GM12878 (cell line): ENCODE data around the gene CADM2. TPM values are rescaled to one million over a fixed set of nuclear protein-coding genes. Genes with fewer than 3 reads are reported as not detected.

Experiments
- ATAC-seq: fragments of 200-7000 bp; cut with Tn5 transposase; 3 replicates; pipeline ENCODE4 v1.9.1; 2020; ENCODE audit warnings: mild to moderate bottlenecking, moderate library complexity
- BruUV-seq: library from RNA; stranded (reverse); fragments of 400-500 nt; replicated peaks from 2 replicates; lab custom pipeline; 2021; lab: Mats Ljungman, UMichigan
- CTCF ChIA-PET: fragments of 300-600 bp; sonication (Branson Sonifier 250); formaldehyde crosslinking; extraction: SDS; loops from one replicate; lab custom pipeline; 2021; ENCODE audit warnings: inconsistent platforms; lab: Yijun Ruan, JAX
- POLR2A ChIA-PET: fragments of 350-600 bp; formaldehyde crosslinking; extraction: SDS; loops from one replicate; lab custom pipeline; 2021; ENCODE audit warnings: inconsistent platforms; lab: Charles Lee
- RAD21 ChIA-PET: fragments of 300-600 bp; sonication (Branson Sonifier 250); formaldehyde crosslinking; loops from one replicate; lab custom pipeline; 2023; ENCODE audit warnings: antibody characterized with exemption; ENCODE audit not compliant: unreplicated experiment; lab: Charles Lee
- SMC1A ChIA-PET: fragments of 300-600 bp; sonication (Branson Sonifier 250); formaldehyde crosslinking; loops from one replicate; lab custom pipeline; 2023; ENCODE audit not compliant: unreplicated experiment, uncharacterized antibody; lab: Charles Lee
- DNase-seq: peaks from one replicate; pipeline ENCODE4 v3.0.0-alpha.2; 2011; ENCODE audit warnings: low read depth, low spot score
- FAIRE-seq: peaks from 3 replicates; lab custom pipeline; 2011; peaks lifted over from hg19 to GRCh38; lab: Jason Lieb, UNC
- H2AFZ ChIP-seq: 2 replicates; pipeline ENCODE4 v1.6.0; 2011; ENCODE audit warnings: low read depth, low read length, control low read depth; ENCODE audit not compliant: control insufficient read depth
- H3K27ac ChIP-seq: 2 replicates; pipeline ENCODE4 v1.5.1; 2011; ENCODE audit warnings: control low read depth; ENCODE audit not compliant: control insufficient read depth, insufficient read depth
- H3K27me3 ChIP-seq, 2 experiments: replicated peaks in 1 of 2; 2 replicates each; pipeline versions ENCODE4 v1.6.0 to v1.6.1; 2011; ENCODE audit warnings: low read length in 1 of 2; ENCODE audit not compliant: control insufficient read depth in 2 of 2, insufficient read depth in 2 of 2
- H3K36me3 ChIP-seq, 2 experiments: 2 replicates each; pipeline ENCODE4 v1.5.1; 2011; ENCODE audit warnings: low read length in 1 of 2; ENCODE audit not compliant: control insufficient read depth in 2 of 2, insufficient read depth in 2 of 2
- H3K4me1 ChIP-seq: 2 replicates; pipeline ENCODE4 v1.6.1; 2011; ENCODE audit warnings: mild to moderate bottlenecking, low read length, moderate library complexity, mixed read lengths; ENCODE audit not compliant: control insufficient read depth, insufficient read depth
- H3K4me2 ChIP-seq: 2 replicates; pipeline ENCODE4 v1.6.0; 2011; ENCODE audit warnings: control low read depth; ENCODE audit not compliant: control insufficient read depth, insufficient read depth
- H3K4me3 ChIP-seq: fragments of 200-600 bp; sonication (generic); 2 replicates; pipeline ENCODE4 v1.5.1; 2016
- H3K79me2 ChIP-seq: 2 replicates; pipeline ENCODE4 v1.6.0; 2011; ENCODE audit warnings: low read length; ENCODE audit not compliant: control insufficient read depth, insufficient read depth
- H3K9ac ChIP-seq: 2 replicates; pipeline ENCODE4 v1.8.0; 2011; ENCODE audit warnings: low read length, control low read depth, mixed read lengths; ENCODE audit not compliant: control insufficient read depth, insufficient read depth
- H3K9me3 ChIP-seq: replicated peaks from 3 replicates; pipeline ENCODE4 v1.5.1; 2011; ENCODE audit warnings: mild to moderate bottlenecking, low read length; ENCODE audit not compliant: control insufficient read depth, insufficient read depth
- H4K20me1 ChIP-seq: 2 replicates; pipeline ENCODE4 v1.6.0; 2011; ENCODE audit not compliant: control insufficient read depth, insufficient read depth
- BMI1 ChIP-seq: fragments of 450-650 bp; IDR thresholded peaks from 2 replicates; pipeline ENCODE4 v1.6.1; 2016; ENCODE audit warnings: mild to moderate bottlenecking, moderate library complexity, borderline replicate concordance
- CBX5 ChIP-seq: sonication (generic); IDR thresholded peaks from 2 replicates; pipeline ENCODE4 v1.6.1; 2016; ENCODE audit warnings: low read depth, moderate library complexity, mild to moderate bottlenecking, inconsistent platforms
- CEBPB ChIP-seq, 2 experiments: fragments of 150-350 bp in 1 of 2; IDR thresholded peaks; 2 replicates each; pipeline ENCODE4 v1.6.1; 2012 to 2014; ENCODE audit warnings: low read depth in 2 of 2, low read length in 2 of 2, borderline replicate concordance in 1 of 2, inconsistent platforms in 1 of 2
- EGR1 ChIP-seq, 2 experiments: IDR thresholded peaks; 1 replicate in 1 of 2; 2 replicates in 1 of 2; pipeline ENCODE4 v1.6.1; 2011 to 2012; ENCODE audit warnings: low read depth in 2 of 2, low read length in 2 of 2, borderline replicate concordance in 1 of 2, mild to moderate bottlenecking in 1 of 2, moderate library complexity in 1 of 2
- HDAC6 ChIP-seq: fragments of 200-600 bp; sonication (generic); IDR thresholded peaks from one replicate; pipeline ENCODE4 v1.8.0; 2017; ENCODE audit warnings: antibody characterized with exemption; ENCODE audit not compliant: unreplicated experiment
- KDM1A ChIP-seq: fragments of 200-600 bp; sonication (generic); IDR thresholded peaks from 2 replicates; pipeline ENCODE4 v1.6.1; 2016; ENCODE audit warnings: borderline replicate concordance
- MYB ChIP-seq: fragments of 150-350 bp; IDR thresholded peaks from 2 replicates; pipeline ENCODE4 v1.6.1; 2014; ENCODE audit warnings: mild to moderate bottlenecking, low read depth, low read length, borderline replicate concordance
- NFIC ChIP-seq: IDR thresholded peaks from 2 replicates; pipeline ENCODE4 v1.6.1; 2012; ENCODE audit warnings: low read depth, mild to moderate bottlenecking, inconsistent platforms, low read length, moderate library complexity
- NFYB ChIP-seq: IDR thresholded peaks from 2 replicates; pipeline ENCODE4 v1.6.1; 2011; ENCODE audit warnings: low read depth, mild to moderate bottlenecking, low read length, improper control_type of control experiment, moderate library complexity; ENCODE audit not compliant: insufficient read depth
- PML ChIP-seq: IDR thresholded peaks from 2 replicates; pipeline ENCODE4 v1.6.1; 2012; ENCODE audit warnings: low read length, inconsistent platforms
- PRDM15 ChIP-seq: fragments of 450-650 bp; formaldehyde crosslinking; IDR thresholded peaks from 2 replicates; pipeline ENCODE4 v1.4.0; 2020; ENCODE audit warnings: mild to moderate bottlenecking, moderate library complexity
- SP1 ChIP-seq: IDR thresholded peaks from one replicate; pipeline ENCODE4 v1.6.1; 2011; ENCODE audit warnings: low read depth, low read length
- SPI1 ChIP-seq: IDR thresholded peaks from 2 replicates; pipeline ENCODE4 v1.6.1; 2011; ENCODE audit warnings: low read depth, mild to moderate bottlenecking, low read length, moderate library complexity, borderline replicate concordance; ENCODE audit not compliant: insufficient read depth
- ZBTB40 ChIP-seq: fragments of 450-650 bp; IDR thresholded peaks from 2 replicates; pipeline ENCODE4 v1.6.1; 2016; ENCODE audit warnings: mild to moderate bottlenecking, moderate library complexity, borderline replicate concordance
- WGBS: methylation state at CpG from one replicate; pipeline ENCODE4 v1.1.6; 2016; ENCODE audit warnings: low lambda C conversion rate; ENCODE audit not compliant: insufficient replicate concordance, insufficient coverage; ENCODE audit errors: missing lambda C conversion rate; 5-methylcytosine and 5-hydroxymethylcytosine counted together
- in situ Hi-C: fragments of 300-500 bp; cut with MboI; formaldehyde crosslinking; loops from 9 replicates; pipeline ENCODE4 v1.14.3; 2018; ENCODE audit warnings: mixed read lengths
- intact Hi-C: fragments of 100-400 bp; cut with micrococcal nuclease; formaldehyde crosslinking; loops from one replicate; pipeline ENCODE4 v1.14.2; 2022; ENCODE audit not compliant: unreplicated experiment
- polyA plus RNA-seq, 11 experiments: library from polyadenylated mRNA; depleted of rRNA in 4 of 11; unstranded in 6 of 11; stranded (reverse) in 5 of 11; fragments of >200 nt; fragmentation: Nextera tagmentation in 4 of 11; fragmentation: Illumina TruSeq in 1 of 11; extraction: Ambion mirVana in 4 of 11; extraction: Trizol in 1 of 11; gene quantifications; 1 replicate in 1 of 11; 2 replicates in 10 of 11; pipeline versions ENCODE4 v1.2.1 to v1.2.3, GENCODE V29; 2011 to 2016; ENCODE audit warnings: inconsistent platforms in 2 of 11, missing spikeins in 2 of 11, low read depth in 1 of 11
- total RNA-seq, 4 experiments: library from RNA; depleted of rRNA in 3 of 4; stranded (reverse); fragments of >200 nt in 3 of 4; fragmentation: Illumina TruSeq in 1 of 4; extraction: Trizol in 1 of 4; gene quantifications; 2 replicates each; pipeline versions ENCODE4 v1.2.1 to v1.2.3, GENCODE V29; 2013 to 2021

Gene CADM2
- total and polyA plus RNA-seq, 10 of the 15 experiments (the other 5 are each of a cell fraction or from before 2014, with no cell fraction given) = 0.13 TPM; not detected in 9

GRCh38 chr3:85709346-85709892 is 750.6 kb downstream of the CADM2 start:
- no peaks in the 10 kb centered on the region for H3K9me3 ChIP-seq
- ChIA-PET POLR2A (no interaction called here), SMC1A (no interaction called here), CTCF (no interaction called here), RAD21 (no interaction called here)
- no peak for DNase-seq
- no peaks in the 10 kb centered on the region for H3K4me1 ChIP-seq
- H2AFZ ChIP-seq = no peak overlapping the region
- 4% methylated on average over 2 of the region's 2 CpGs for WGBS
- H3K9ac ChIP-seq = no peak overlapping the region
- H3K4me2 ChIP-seq = no peak overlapping the region
- no peaks in the 10 kb centered on the region for H3K27me3 ChIP-seq
- H4K20me1 ChIP-seq = no peaks in the 10 kb centered on the region
- no peak overlapping the region for H3K4me3 ChIP-seq
- no peak for TF ChIP-seq KDM1A
- no peak for TF ChIP-seq PRDM15 (CRISPR knock-in tag)
- no peak for TF ChIP-seq NFIC
- TF ChIP-seq SP1 = no peak
- TF ChIP-seq ZBTB40 = no peak
- no peak for TF ChIP-seq MYB
- TF ChIP-seq EGR1 (IDR thresholded peaks at IDR 0.05; ENCODE audit: borderline replicate concordance in 1 of 2, low read depth in 2 of 2, low read length in 2 of 2) = no peak
- no peak for TF ChIP-seq CBX5
- no peak for TF ChIP-seq NFYB
- no peak for TF ChIP-seq HDAC6
- no peak for TF ChIP-seq BMI1
- TF ChIP-seq PML = no peak
- no peak for TF ChIP-seq SPI1
- TF ChIP-seq CEBPB (IDR thresholded peaks at IDR 0.05; ENCODE audit: borderline replicate concordance in 1 of 2, low read depth in 2 of 2, low read length in 2 of 2) = no peak
- FAIRE-seq = no peak
- no peaks in the 10 kb centered on the region for H3K36me3 ChIP-seq
- in situ Hi-C loops (no loop called here), intact Hi-C loops (no loop called here)
- no peak overlapping the region for H3K27ac ChIP-seq
- H3K79me2 ChIP-seq = no peaks in the 10 kb centered on the region
- ATAC-seq = no peak
- BruUV-seq = no TSS peak
